Body of pancreas (tissue), 4 donors: Measurements from ENCODE around the gene PPP2R5C.

ENCODE experiments used
- POLR2A ChIP-seq, 3 donors: fragments of 450-650 bp; IDR thresholded peaks; one replicate each; pipeline ENCODE4 v1.6.1; 2016; ENCODE audit warnings: antibody characterized with exemption in 3 of 3, mild to moderate bottlenecking in 2 of 3
- TF ChIP-seq, protein P1 (sequence below), 7 experiments: fragments of 450-650 bp in 4 of 7; fragments of 200-600 bp in 3 of 7; sonication (generic) in 3 of 7; IDR thresholded peaks; one replicate each; pipeline ENCODE4 v1.5.1; 2016 to 2019; ENCODE audit warnings: antibody characterized with exemption in 7 of 7

DNA sequence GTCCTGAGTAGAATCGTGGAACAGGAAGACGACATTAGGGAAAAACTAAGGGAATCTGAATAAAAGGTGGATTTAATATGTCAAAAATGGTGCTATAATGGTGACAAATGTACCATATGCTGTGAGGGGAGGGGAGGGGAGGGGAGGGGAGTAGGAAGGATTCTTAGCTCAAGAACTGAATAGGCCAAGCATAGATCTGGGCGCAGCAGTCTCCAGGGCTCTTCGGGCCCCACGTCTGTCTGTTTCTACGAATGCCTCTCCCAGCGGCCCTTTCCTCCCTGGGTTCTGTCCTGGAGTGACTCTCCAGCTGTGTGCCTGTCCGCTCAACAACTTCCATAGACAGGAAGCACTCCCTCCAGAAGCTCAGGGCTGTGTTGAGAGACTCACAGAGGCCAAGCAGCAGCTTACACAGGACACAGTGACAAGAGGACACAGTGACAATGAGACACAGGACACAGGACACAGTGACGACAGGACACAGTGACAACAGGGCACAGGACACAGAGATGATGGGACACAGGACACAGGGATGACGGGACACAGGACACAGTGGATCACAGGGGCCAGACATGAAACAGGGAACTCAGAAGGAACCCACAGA is 42.4 kb upstream of the PPP2R5C start:
- TF ChIP-seq, protein P1, sequence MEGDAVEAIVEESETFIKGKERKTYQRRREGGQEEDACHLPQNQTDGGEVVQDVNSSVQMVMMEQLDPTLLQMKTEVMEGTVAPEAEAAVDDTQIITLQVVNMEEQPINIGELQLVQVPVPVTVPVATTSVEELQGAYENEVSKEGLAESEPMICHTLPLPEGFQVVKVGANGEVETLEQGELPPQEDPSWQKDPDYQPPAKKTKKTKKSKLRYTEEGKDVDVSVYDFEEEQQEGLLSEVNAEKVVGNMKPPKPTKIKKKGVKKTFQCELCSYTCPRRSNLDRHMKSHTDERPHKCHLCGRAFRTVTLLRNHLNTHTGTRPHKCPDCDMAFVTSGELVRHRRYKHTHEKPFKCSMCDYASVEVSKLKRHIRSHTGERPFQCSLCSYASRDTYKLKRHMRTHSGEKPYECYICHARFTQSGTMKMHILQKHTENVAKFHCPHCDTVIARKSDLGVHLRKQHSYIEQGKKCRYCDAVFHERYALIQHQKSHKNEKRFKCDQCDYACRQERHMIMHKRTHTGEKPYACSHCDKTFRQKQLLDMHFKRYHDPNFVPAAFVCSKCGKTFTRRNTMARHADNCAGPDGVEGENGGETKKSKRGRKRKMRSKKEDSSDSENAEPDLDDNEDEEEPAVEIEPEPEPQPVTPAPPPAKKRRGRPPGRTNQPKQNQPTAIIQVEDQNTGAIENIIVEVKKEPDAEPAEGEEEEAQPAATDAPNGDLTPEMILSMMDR (IDR thresholded peaks at IDR 0.05) = no peak
- TF ChIP-seq POLR2A (IDR thresholded peaks at IDR 0.05) = no peak
